Stimulated activated CD8-positive, alpha-beta memory T cell treated with anti-CD3 and anti-CD28 coated beads, Interleukin-12 subunit alpha, Interleukin-12 subunit beta, amount 100 ng/mL, for 1 hour (primary cell): ENCODE results near the gene SHROOM3.
"Not testable (repeated sequence)": the region's sequence is repeated elsewhere in the genome, so short reads cannot be mapped to it uniquely, and the experiment has no call there.

ENCODE experiments used
- DNase-seq: peaks from one replicate; pipeline ENCODE4 v3.0.0-alpha.2; 2020; ENCODE audit warnings: low read depth

The SHROOM3 gene

GRCh38 chr4:76725039-76725438, 290.0 kb downstream of the SHROOM3 start:
- no peak for DNase-seq

GRCh38 chr4:76726176-76726575, 291.1 kb downstream of the SHROOM3 start:
- no peak for DNase-seq

GRCh38 chr4:76726631-76727030, 291.6 kb downstream of the SHROOM3 start:
- DNase-seq: no peak

- not testable (repeated sequence) for DNase-seq
These were observed 292.9 kb downstream of the SHROOM3 start for GRCh38 chr4:76727934-76728333.

- DNase-seq: no peak
These were observed 294.4 kb downstream of the SHROOM3 start for GRCh38 chr4:76729460-76729859.

GRCh38 chr4:76729980-76730379, 295.0 kb downstream of the SHROOM3 start:
- DNase-seq: no peak

GRCh38 chr4:76732246-76732645, 297.2 kb downstream of the SHROOM3 start:
- no peak for DNase-seq

- DNase-seq: no peak
These were observed 298.2 kb downstream of the SHROOM3 start for GRCh38 chr4:76733068-76733771.

- no peak for DNase-seq
These were observed 301.4 kb downstream of the SHROOM3 start for GRCh38 chr4:76736414-76736813.

GRCh38 chr4:76737180-76737579, 302.2 kb downstream of the SHROOM3 start:
- no peak for DNase-seq

GRCh38 chr4:76737771-76738085, 302.7 kb downstream of the SHROOM3 start:
- DNase-seq: no peak

GRCh38 chr4:76738086-76738931, 303.3 kb downstream of the SHROOM3 start:
- no peak for DNase-seq

GRCh38 chr4:76740192-76740591, 305.2 kb downstream of the SHROOM3 start:
- DNase-seq: no peak

- no peak for DNase-seq
These were observed 306.0 kb downstream of the SHROOM3 start for GRCh38 chr4:76740866-76741662.

- DNase-seq: no peak
These were observed 306.6 kb downstream of the SHROOM3 start for GRCh38 chr4:76741663-76742020.

GRCh38 chr4:76744241-76744921, 309.4 kb downstream of the SHROOM3 start:
- DNase-seq: no peak

GRCh38 chr4:76745240-76745639, 310.2 kb downstream of the SHROOM3 start:
- DNase-seq: no peak

- DNase-seq: no peak
These were observed 312.5 kb downstream of the SHROOM3 start for GRCh38 chr4:76747563-76747962.

GRCh38 chr4:76748649-76749048, 313.6 kb downstream of the SHROOM3 start:
- no peak for DNase-seq

- DNase-seq: no peak
These were observed 314.3 kb downstream of the SHROOM3 start for GRCh38 chr4:76749355-76749754.

GRCh38 chr4:76750716-76751115, 315.7 kb downstream of the SHROOM3 start:
- no peak for DNase-seq
